HL-60/S4 treated with phorbol 12-myristate 13-acetate at 8.2 ng/mL for 4 days and 3 days (cell line): ENCODE data around the gene BORA.
"Not testable (repeated sequence)": the region's sequence is repeated elsewhere in the genome, so short reads cannot be mapped to it uniquely, and the experiment has no call there.

Experiments
- in situ Hi-C: fragments of 300-500 bp; cut with MboI; formaldehyde crosslinking; loops from 2 replicates; pipeline ENCODE4 v1.15.0; 2022; ENCODE audit warnings: low sequenced_read_pairs

BORA gene

GRCh38 chr13:72760189-72760588 is 32.5 kb downstream of the BORA start:
- in situ Hi-C loops: no loop called here

- in situ Hi-C loops: no loop called here
These were observed 35.7 kb downstream of the BORA start for GRCh38 chr13:72763411-72763810.

- in situ Hi-C loops: no loop called here
These were observed 46.3 kb downstream of the BORA start for GRCh38 chr13:72774019-72774418.

GRCh38 chr13:72781451-72782439 is 54.0 kb downstream of the BORA start, which contains the start of the genes DIS3 and PIBF1:
Gene DIS3, minus strand, starts transcription at chr13:72781900. Its CDS starts 68 bp downstream, at chr13:72781832.
Gene PIBF1, plus strand, starts transcription at chr13:72782133. Its CDS starts 1,337 bp downstream, at chr13:72783470.
- in situ Hi-C loops: no loop called here

- in situ Hi-C loops: no loop called here
These were observed 55.0 kb downstream of the BORA start for GRCh38 chr13:72782717-72783116.

- in situ Hi-C loops: not testable (repeated sequence)
These were observed 57.0 kb downstream of the BORA start for GRCh38 chr13:72784679-72785078.

GRCh38 chr13:72788831-72789230 is 61.1 kb downstream of the BORA start:
- in situ Hi-C loops: no loop called here

GRCh38 chr13:72792640-72793039 is 64.9 kb downstream of the BORA start:
- in situ Hi-C loops: no loop called here

- in situ Hi-C loops: no loop called here
These were observed 71.1 kb downstream of the BORA start for GRCh38 chr13:72798817-72799216.

- in situ Hi-C loops: no loop called here
These were observed 76.6 kb downstream of the BORA start for GRCh38 chr13:72804301-72804700.
